ENCODE measurements around the gene UBE2Q1.

DNA sequence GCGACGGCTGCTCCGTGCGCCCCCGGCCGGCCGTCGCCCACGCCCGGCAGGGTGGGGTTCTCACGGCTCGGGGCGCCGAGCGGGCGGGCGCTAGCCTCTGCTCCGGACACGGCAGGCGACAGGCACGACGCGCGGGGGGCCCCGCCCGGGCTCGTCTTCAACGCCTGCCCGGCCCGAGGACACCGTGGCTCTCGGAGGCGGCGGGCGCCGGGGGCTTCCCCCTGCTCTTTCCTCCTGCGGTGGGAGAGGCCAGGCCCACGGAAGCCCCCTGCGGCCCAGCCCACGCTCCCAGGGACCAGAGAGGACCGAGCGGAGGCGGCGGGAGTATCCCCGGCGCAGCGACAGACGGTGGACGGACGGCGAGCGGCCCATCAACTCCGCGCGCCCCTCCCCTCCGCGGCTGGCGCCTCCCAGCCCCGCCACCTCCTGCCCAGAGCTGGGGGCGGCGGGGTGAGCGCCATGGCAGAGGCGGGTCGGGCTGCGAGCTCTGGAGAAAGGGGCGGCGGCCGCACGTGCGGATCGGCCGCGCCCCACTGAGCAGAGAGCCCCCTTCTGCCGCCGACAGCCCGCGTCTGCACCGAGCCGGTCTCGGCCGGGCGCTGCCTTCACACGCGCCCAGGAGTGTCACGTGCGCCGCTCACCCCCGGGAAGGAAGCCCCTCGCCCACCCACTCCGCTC, 56.3 kb downstream of the UBE2Q1 start, which contains the start of the genes SHE and TDRD10:
- TF ChIP-seq SUZ12 (IDR thresholded peaks at IDR 0.05) (no peak), FOXK2 (IDR thresholded peaks at IDR 0.05) (no peak), ZNF384 (IDR thresholded peaks at IDR 0.05) (no peak), FOXM1 (IDR thresholded peaks at IDR 0.05; ENCODE audit: borderline replicate concordance) (no peak), NFRKB (IDR thresholded peaks at IDR 0.05) (no peak), ELF4 (IDR thresholded peaks at IDR 0.05) (no peak), BHLHE40 (IDR thresholded peaks at IDR 0.05; ENCODE audit: borderline replicate concordance) (no peak)

Measured in HEK293T (cell line).